Gastroesophageal sphincter (tissue), 4 donors: ENCODE results near the gene ZBTB7C. TPM values are rescaled to one million over a fixed set of nuclear protein-coding genes. Genes with fewer than 3 reads are reported as not detected.
"Not testable (repeated sequence)": the region's sequence is repeated elsewhere in the genome, so short reads cannot be mapped to it uniquely, and the experiment has no call there.

Source experiments
- ATAC-seq: fragments of 150-250 bp; one replicate; pipeline ENCODE4 v1.9.1; 2016; ENCODE audit warnings: mild to moderate bottlenecking, moderate library complexity
- H3K27ac ChIP-seq, 4 donors: fragments of 200-600 bp; sonication (generic) in 3 of 4; 1 replicate in 3 of 4; 2 replicates in 1 of 4; pipeline ENCODE4 v1.5.1; 2016 to 2019
- H3K27me3 ChIP-seq: fragments of 200-600 bp; sonication (generic); one replicate; pipeline ENCODE4 v1.5.1; 2019
- H3K36me3 ChIP-seq, 2 donors: fragments of 200-600 bp; sonication (generic); one replicate each; pipeline ENCODE4 v1.5.1; 2019; ENCODE audit warnings: control low read depth in 1 of 2
- H3K4me1 ChIP-seq, 3 donors: fragments of 200-600 bp; sonication (generic); 1 replicate in 2 of 3; 2 replicates in 1 of 3; pipeline ENCODE4 v1.5.1; 2016 to 2019; ENCODE audit warnings: control low read depth in 2 of 3
- H3K4me3 ChIP-seq, 2 donors: fragments of 200-600 bp; sonication (generic); one replicate each; pipeline ENCODE4 v1.5.1; 2019; ENCODE audit warnings: mild to moderate bottlenecking in 1 of 2, moderate library complexity in 1 of 2
- H3K9me3 ChIP-seq, 3 donors: fragments of 200-600 bp; sonication (generic); one replicate each; pipeline ENCODE4 v1.5.1; 2017 to 2019; ENCODE audit warnings: control low read depth in 2 of 3
- EP300 ChIP-seq: sonication (generic); formaldehyde crosslinking; IDR thresholded peaks from one replicate; pipeline ENCODE4 v1.6.1; 2017; ENCODE audit warnings: antibody characterized with exemption, mild to moderate bottlenecking
- POLR2A ChIP-seq, 2 donors: fragments of 450-650 bp; IDR thresholded peaks; one replicate each; pipeline ENCODE4 v1.6.1; 2017; ENCODE audit warnings: antibody characterized with exemption in 2 of 2, mild to moderate bottlenecking in 2 of 2, moderate library complexity in 1 of 2
- POLR2AphosphoS5 ChIP-seq: sonication (generic); formaldehyde crosslinking; IDR thresholded peaks from one replicate; pipeline ENCODE4 v1.6.1; 2017; ENCODE audit warnings: antibody characterized with exemption
- whole genome bisulfite sequencing, 2 donors: methylation state at CpG; one replicate each; pipeline ENCODE4 v1.1.5; 2018; ENCODE audit warnings: low coverage in 1 of 2; 5-methylcytosine and 5-hydroxymethylcytosine counted together
- total RNA-seq, 4 donors: library from RNA; depleted of rRNA; stranded (reverse); fragments of >200 nt; gene quantifications; one replicate each; pipeline ENCODE4 v1.1.0, GENCODE V29; 2016
- TF ChIP-seq, protein P1 (sequence below), 4 experiments: fragments of 200-600 bp in 2 of 4; fragments of 450-650 bp in 2 of 4; sonication (generic) in 1 of 4; IDR thresholded peaks; one replicate each; pipeline ENCODE4 v1.5.1; 2017 to 2019; ENCODE audit warnings: antibody characterized with exemption in 4 of 4, mild to moderate bottlenecking in 2 of 4, moderate library complexity in 2 of 4

Gene ZBTB7C
- total RNA-seq, 4 donors from 2014 or later = 7.8 to 15.4 (median 11.8) TPM

DNA sequence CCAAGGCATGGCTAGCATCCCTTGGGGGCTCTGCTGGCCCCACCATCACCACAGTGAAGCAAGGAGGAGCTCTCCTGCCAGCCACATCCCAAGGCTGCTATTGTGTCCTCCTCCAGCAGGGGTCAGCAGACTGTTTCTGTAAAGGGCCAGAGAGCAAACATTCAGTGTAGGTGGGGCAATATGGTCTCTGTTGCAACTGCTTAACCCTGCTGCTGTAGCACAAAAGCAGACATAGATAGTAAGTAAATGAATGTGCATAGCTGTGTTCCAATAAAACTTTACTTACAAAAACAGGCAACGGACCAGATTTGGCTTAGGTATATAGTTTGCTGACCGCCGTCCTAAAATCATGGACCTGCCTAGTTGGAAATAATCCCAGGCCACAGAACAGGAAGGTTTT is 36.4 kb upstream of the ZBTB7C start:
- no peaks in the 10 kb centered on the region for H3K36me3 ChIP-seq
- ATAC-seq = peak; percentile 52
- no peaks in the 10 kb centered on the region for H3K9me3 ChIP-seq
- TF ChIP-seq EP300 (no peak), POLR2AphosphoS5 (no peak), POLR2A (IDR thresholded peaks at IDR 0.05) (no peak)
- TF ChIP-seq, protein P1, sequence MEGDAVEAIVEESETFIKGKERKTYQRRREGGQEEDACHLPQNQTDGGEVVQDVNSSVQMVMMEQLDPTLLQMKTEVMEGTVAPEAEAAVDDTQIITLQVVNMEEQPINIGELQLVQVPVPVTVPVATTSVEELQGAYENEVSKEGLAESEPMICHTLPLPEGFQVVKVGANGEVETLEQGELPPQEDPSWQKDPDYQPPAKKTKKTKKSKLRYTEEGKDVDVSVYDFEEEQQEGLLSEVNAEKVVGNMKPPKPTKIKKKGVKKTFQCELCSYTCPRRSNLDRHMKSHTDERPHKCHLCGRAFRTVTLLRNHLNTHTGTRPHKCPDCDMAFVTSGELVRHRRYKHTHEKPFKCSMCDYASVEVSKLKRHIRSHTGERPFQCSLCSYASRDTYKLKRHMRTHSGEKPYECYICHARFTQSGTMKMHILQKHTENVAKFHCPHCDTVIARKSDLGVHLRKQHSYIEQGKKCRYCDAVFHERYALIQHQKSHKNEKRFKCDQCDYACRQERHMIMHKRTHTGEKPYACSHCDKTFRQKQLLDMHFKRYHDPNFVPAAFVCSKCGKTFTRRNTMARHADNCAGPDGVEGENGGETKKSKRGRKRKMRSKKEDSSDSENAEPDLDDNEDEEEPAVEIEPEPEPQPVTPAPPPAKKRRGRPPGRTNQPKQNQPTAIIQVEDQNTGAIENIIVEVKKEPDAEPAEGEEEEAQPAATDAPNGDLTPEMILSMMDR (IDR thresholded peaks at IDR 0.05) = peak; percentile 58 to 86 (median 72)
- WGBS, 2 donors = 80 to 92% methylated on average over 3 of the region's 3 CpGs
- H3K27me3 ChIP-seq = no peaks in the 10 kb centered on the region
- H3K4me3 ChIP-seq = no peak overlapping the region
- peaks cover 0 to 35% (median 9%) of the 10 kb centered on the region in 3 donors for H3K4me1 ChIP-seq
- H3K27ac ChIP-seq = no peak overlapping the region

DNA sequence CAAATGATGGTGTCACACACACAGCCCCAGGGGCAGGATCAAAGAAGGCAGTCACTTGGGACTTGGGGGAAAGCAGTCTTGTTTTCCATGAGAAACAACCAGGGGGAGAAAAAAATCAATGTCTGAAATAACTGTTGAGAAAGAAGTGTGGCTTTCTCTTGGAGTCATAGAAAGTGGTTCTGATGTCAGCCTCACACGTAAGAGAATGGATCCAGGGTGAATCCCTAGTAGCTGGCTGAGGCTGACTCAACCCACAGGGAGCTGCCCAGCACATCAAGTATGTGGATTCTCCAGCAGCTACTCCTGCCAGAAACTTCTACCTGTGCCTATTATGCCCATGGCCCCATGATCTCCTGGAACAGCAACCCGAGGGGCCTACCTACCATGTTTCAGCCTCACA is 33.6 kb upstream of the ZBTB7C start:
- Histone ChIP-seq H3K4me1 (peaks cover 0 to 35% (median 9%) of the 10 kb centered on the region in 3 donors), H3K27me3 (no peaks in the 10 kb centered on the region), H3K9me3 (no peaks in the 10 kb centered on the region), H3K27ac (no peak overlapping the region), H3K36me3 (no peaks in the 10 kb centered on the region), H3K4me3 (no peak overlapping the region)
- peak; percentile 6 for ATAC-seq
- WGBS, 2 donors = 82 to 83% methylated on average over 1 to 2 of the region's 2 CpGs
- TF ChIP-seq EP300 (no peak), POLR2AphosphoS5 (no peak), POLR2A (IDR thresholded peaks at IDR 0.05) (no peak)
- TF ChIP-seq, protein P1 (IDR thresholded peaks at IDR 0.05) = no peak

DNA sequence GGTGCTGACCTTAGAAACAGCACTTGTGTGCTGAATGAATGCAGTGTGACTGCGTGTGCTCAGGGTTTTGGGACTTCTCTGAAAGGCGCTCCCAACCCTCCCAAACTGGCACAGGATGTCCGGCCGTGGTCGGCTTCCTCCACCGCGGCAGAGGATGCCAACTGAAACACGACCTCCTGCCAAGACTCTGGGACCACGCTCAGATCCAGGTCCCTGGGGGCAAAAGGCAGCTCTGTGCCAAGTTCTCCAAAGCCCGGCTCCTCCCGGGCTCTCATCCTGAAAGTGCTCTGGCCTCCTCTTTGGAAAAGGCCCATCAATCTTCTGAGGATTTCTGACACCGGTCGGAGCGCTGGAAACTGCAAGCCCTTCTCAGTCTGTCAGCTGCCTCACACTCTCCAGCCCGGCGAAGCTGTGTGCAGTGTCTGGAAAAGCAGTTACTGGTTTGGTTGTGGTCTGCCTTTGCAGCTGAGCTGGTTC is 32.3 kb upstream of the ZBTB7C start:
- Histone ChIP-seq H3K27ac (peak overlapping the region in 3 of 4 donors; percentile 52 to 70 (median 57)), H3K4me3 (peak overlapping the region in 1 of 2 donors; percentile 29)
- TF ChIP-seq POLR2A (IDR thresholded peaks at IDR 0.05) (no peak), EP300 (no peak), POLR2AphosphoS5 (no peak)
- TF ChIP-seq, protein P1 (IDR thresholded peaks at IDR 0.05) = no peak

DNA sequence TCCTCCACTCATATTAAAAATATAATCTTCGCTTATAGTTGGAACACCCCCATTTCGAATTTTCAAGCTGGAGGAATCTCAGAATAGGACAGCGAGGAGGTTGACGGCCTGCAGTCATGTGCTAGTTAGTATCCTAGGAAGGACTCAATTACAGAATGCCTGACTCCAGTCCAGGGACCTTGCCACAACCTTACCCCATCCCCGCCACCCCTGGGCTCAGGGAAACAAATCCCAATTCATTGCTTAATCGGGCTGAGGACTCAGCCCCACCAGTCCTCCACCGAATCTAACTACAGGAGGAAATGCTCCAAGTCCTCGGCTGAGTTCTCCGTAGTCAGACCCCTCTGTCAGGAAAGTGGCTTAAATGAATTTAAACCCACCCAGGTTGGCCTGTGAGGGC is 31.7 kb upstream of the ZBTB7C start:
- Histone ChIP-seq H3K4me3 (no peak overlapping the region), H3K27ac (peak overlapping the region in 3 of 4 donors; percentile 52 to 70 (median 57)), H3K9me3 (no peaks in the 10 kb centered on the region), H3K36me3 (no peaks in the 10 kb centered on the region), H3K27me3 (no peaks in the 10 kb centered on the region), H3K4me1 (peaks cover 0 to 23% (median 9%) of the 10 kb centered on the region in 3 donors)
- ATAC-seq = peak; percentile 73
- TF ChIP-seq, protein P1 (IDR thresholded peaks at IDR 0.05) = no peak
- TF ChIP-seq EP300 (no peak), POLR2AphosphoS5 (no peak), POLR2A (IDR thresholded peaks at IDR 0.05) (no peak)
- whole genome bisulfite sequencing, 2 donors = 70% methylated on average over 2 of the region's 9 CpGs; no CpG with 5 or more reads in 1 of the 2 donors

More for the DNA sequence above, 32.3 kb upstream of the ZBTB7C start:
- WGBS, 2 donors = no CpG with 5 or more reads among the region's 16 CpGs
- Histone ChIP-seq H3K9me3 (no peaks in the 10 kb centered on the region), H3K36me3 (no peaks in the 10 kb centered on the region), H3K27me3 (no peaks in the 10 kb centered on the region), H3K4me1 (peaks cover 0 to 28% (median 9%) of the 10 kb centered on the region in 3 donors)
- ATAC-seq = peak; percentile 60

DNA sequence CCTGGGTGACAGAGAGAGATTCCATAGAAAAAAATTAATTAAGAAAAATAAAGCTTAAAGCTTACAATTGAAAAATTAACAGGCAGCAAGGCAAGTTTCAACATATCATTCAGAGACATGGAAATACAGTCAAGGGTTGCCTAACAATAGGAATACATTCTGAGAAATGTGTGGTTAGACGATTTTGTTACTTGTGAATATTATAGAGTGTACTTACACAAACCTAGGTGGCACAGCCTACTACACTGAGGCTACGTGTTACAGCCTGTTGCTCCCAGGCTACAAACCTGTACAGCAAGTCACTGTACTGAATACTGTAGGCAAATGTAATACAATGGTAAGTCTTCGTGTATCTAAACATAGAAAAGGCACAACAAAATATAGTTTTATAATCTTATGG is 27.7 kb upstream of the ZBTB7C start:
- Histone ChIP-seq H3K4me1 (peaks cover 0 to 12% (median 5%) of the 10 kb centered on the region in 3 donors), H3K27ac (no peak overlapping the region), H3K4me3 (no peak overlapping the region), H3K36me3 (no peaks in the 10 kb centered on the region), H3K27me3 (no peaks in the 10 kb centered on the region), H3K9me3 (no peaks in the 10 kb centered on the region)
- WGBS, 2 donors = 83 to 95% methylated on average over 2 to 3 of the region's 3 CpGs
- TF ChIP-seq EP300 (no peak), POLR2AphosphoS5 (no peak), POLR2A (IDR thresholded peaks at IDR 0.05) (no peak)
- TF ChIP-seq, protein P1 (IDR thresholded peaks at IDR 0.05) = no peak
- no peak for ATAC-seq

DNA sequence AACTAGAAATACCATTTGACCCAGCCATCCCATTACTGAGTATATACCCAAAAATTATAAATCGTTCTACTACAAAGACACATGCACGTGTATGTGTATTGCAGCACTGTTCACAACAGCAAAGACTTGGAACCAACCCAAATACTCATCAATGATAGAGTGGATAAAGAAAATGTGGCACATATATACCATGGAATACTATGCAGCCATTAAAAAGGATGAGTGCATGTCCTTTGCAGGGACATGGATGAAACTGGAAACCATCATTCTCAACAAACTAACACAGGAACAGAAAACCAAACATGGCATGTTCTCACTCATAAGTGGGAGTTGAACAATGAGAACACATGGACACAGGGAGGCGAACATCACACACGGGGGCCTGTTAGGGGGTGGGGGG is 25.2 kb upstream of the ZBTB7C start:
- not testable (repeated sequence) for H3K36me3 ChIP-seq, H3K4me3 ChIP-seq, H3K27me3 ChIP-seq, H3K9me3 ChIP-seq, ATAC-seq, H3K27ac ChIP-seq, H3K4me1 ChIP-seq
- WGBS, 2 donors = 86 to 88% methylated on average over 2 to 4 of the region's 4 CpGs
